ENCODE data around the gene TPCN1. TPM values are rescaled to one million over a fixed set of nuclear protein-coding genes. Genes with fewer than 3 reads are reported as not detected.

The TPCN1 gene
- total RNA-seq, 1 experiment from 2014 or later: 91.1 TPM

GRCh38 chr12:113271466-113271852 is 50.2 kb downstream of the TPCN1 start:
- CTCF ChIA-PET: no interaction called here
- no peak for DNase-seq
- Mint-ChIP-seq H3K9me3 (ENCODE audit: low read depth, unreplicated experiment) (no peaks in the 10 kb centered on the region), H3K36me3 (ENCODE audit: insufficient read depth, unreplicated experiment) (peaks cover 25% of the 10 kb centered on the region), H3K27me3 (ENCODE audit: unreplicated experiment) (no peaks in the 10 kb centered on the region), H3K27ac (ENCODE audit: unreplicated experiment) (no peak overlapping the region), H3K4me1 (ENCODE audit: low read depth, unreplicated experiment) (no peaks in the 10 kb centered on the region), H3K4me3 (ENCODE audit: low read depth, unreplicated experiment) (no peak overlapping the region)
- no peak for TF ChIP-seq CTCF (IDR thresholded peaks at IDR 0.05; ENCODE audit: unreplicated experiment)
- no TSS peak for BruUV-seq (replicated peaks)
- intact Hi-C loops (cut with micrococcal nuclease; ENCODE audit: unreplicated experiment): no loop called here

GRCh38 chr12:113271853-113272561 is 50.7 kb downstream of the TPCN1 start:
- H3K4me1 Mint-ChIP-seq (ENCODE audit: low read depth, unreplicated experiment): no peaks in the 10 kb centered on the region
- H3K36me3 Mint-ChIP-seq (ENCODE audit: insufficient read depth, unreplicated experiment): peaks cover 25% of the 10 kb centered on the region
- no peaks in the 10 kb centered on the region for H3K9me3 Mint-ChIP-seq (ENCODE audit: low read depth, unreplicated experiment)
- TF ChIP-seq CTCF (IDR thresholded peaks at IDR 0.05; ENCODE audit: unreplicated experiment): no peak
- no peaks in the 10 kb centered on the region for H3K27me3 Mint-ChIP-seq (ENCODE audit: unreplicated experiment)
- CTCF ChIA-PET: no interaction called here
- no peak overlapping the region for H3K27ac Mint-ChIP-seq (ENCODE audit: unreplicated experiment)
- intact Hi-C loops (cut with micrococcal nuclease; ENCODE audit: unreplicated experiment): no loop called here
- BruUV-seq (replicated peaks): no TSS peak
- no peak overlapping the region for H3K4me3 Mint-ChIP-seq (ENCODE audit: low read depth, unreplicated experiment)
- no peak for DNase-seq

GRCh38 chr12:113273053-113273725 is 51.9 kb downstream of the TPCN1 start:
- Mint-ChIP-seq H3K27ac (ENCODE audit: unreplicated experiment) (no peak overlapping the region), H3K4me3 (ENCODE audit: low read depth, unreplicated experiment) (no peak overlapping the region), H3K36me3 (ENCODE audit: insufficient read depth, unreplicated experiment) (peaks cover 21% of the 10 kb centered on the region), H3K9me3 (ENCODE audit: low read depth, unreplicated experiment) (no peaks in the 10 kb centered on the region), H3K4me1 (ENCODE audit: low read depth, unreplicated experiment) (no peaks in the 10 kb centered on the region), H3K27me3 (ENCODE audit: unreplicated experiment) (no peaks in the 10 kb centered on the region)
- no peak for DNase-seq
- TF ChIP-seq CTCF (IDR thresholded peaks at IDR 0.05; ENCODE audit: unreplicated experiment): no peak
- intact Hi-C loops (cut with micrococcal nuclease; ENCODE audit: unreplicated experiment): no loop called here
- CTCF ChIA-PET: no interaction called here
- BruUV-seq (replicated peaks): no TSS peak

GRCh38 chr12:113274848-113275247 is 53.6 kb downstream of the TPCN1 start:
- intact Hi-C loops (cut with micrococcal nuclease; ENCODE audit: unreplicated experiment): no loop called here
- Mint-ChIP-seq H3K4me1 (ENCODE audit: low read depth, unreplicated experiment) (no peaks in the 10 kb centered on the region), H3K4me3 (ENCODE audit: low read depth, unreplicated experiment) (no peak overlapping the region), H3K27ac (ENCODE audit: unreplicated experiment) (no peak overlapping the region), H3K27me3 (ENCODE audit: unreplicated experiment) (no peaks in the 10 kb centered on the region), H3K36me3 (ENCODE audit: insufficient read depth, unreplicated experiment) (peaks cover 21% of the 10 kb centered on the region), H3K9me3 (ENCODE audit: low read depth, unreplicated experiment) (no peaks in the 10 kb centered on the region)
- CTCF ChIA-PET: no interaction called here
- no peak for TF ChIP-seq CTCF (IDR thresholded peaks at IDR 0.05; ENCODE audit: unreplicated experiment)
- no TSS peak for BruUV-seq (replicated peaks)
- DNase-seq: no peak
